SU-DHL-6 (cell line): ENCODE data around the gene KRTAP5-4.

Source experiments
- H2AFZ ChIP-seq: fragments of 200-600 bp; sonication (generic); 2 replicates; pipeline ENCODE4 v1.6.1; 2014; ENCODE audit warnings: low read depth, mild to moderate bottlenecking, moderate library complexity, mixed read lengths, antibody characterized with exemption, low read length; ENCODE audit not compliant: severe bottlenecking
- H3F3A ChIP-seq: fragments of 200-600 bp; shearing (Covaris generic); 2 replicates; pipeline ENCODE4 v1.6.0; 2016; ENCODE audit warnings: antibody characterized with exemption, mild to moderate bottlenecking; ENCODE audit not compliant: insufficient read depth
- H3K27ac ChIP-seq: fragments of 200-600 bp; sonication (generic); 2 replicates; pipeline ENCODE4 v1.5.1; 2016; ENCODE audit warnings: low read depth, mild to moderate bottlenecking, low read length, moderate library complexity, mixed read lengths
- H3K27me3 ChIP-seq: fragments of 200-600 bp; sonication (generic), shearing (Covaris generic); 2 replicates; pipeline ENCODE4 v1.6.0; 2014; ENCODE audit warnings: mild to moderate bottlenecking, low read length
- H3K36me3 ChIP-seq: fragments of 200-600 bp; sonication (generic); 2 replicates; pipeline ENCODE4 v1.6.1; 2014; ENCODE audit warnings: mild to moderate bottlenecking, low read length, mixed read lengths
- H3K4me2 ChIP-seq: fragments of 300-600, 200-600 bp; shearing (Covaris generic), sonication (generic); 2 replicates; pipeline ENCODE4 v1.6.0; 2014; ENCODE audit warnings: low read length, low read depth, mild to moderate bottlenecking; ENCODE audit not compliant: poor library complexity, severe bottlenecking
- H3K4me3 ChIP-seq: fragments of 200-600 bp; sonication (generic); 2 replicates; pipeline ENCODE4 v1.5.1; 2014; ENCODE audit warnings: antibody characterized with exemption, low read length, mild to moderate bottlenecking, mixed read lengths; ENCODE audit not compliant: insufficient read depth, poor library complexity, severe bottlenecking
- H3K79me2 ChIP-seq: fragments of 200-600 bp; sonication (generic); 2 replicates; pipeline ENCODE4 v1.6.1; 2014; ENCODE audit warnings: mild to moderate bottlenecking, low read length, moderate library complexity; ENCODE audit not compliant: insufficient read depth
- H3K9ac ChIP-seq: fragments of 200-600 bp; sonication (generic); 2 replicates; pipeline ENCODE4 v1.7.0; 2014; ENCODE audit warnings: mild to moderate bottlenecking, low read length
- H3K9me2 ChIP-seq: fragments of 200-600 bp; sonication (generic); replicated peaks from 2 replicates; pipeline ENCODE4 v1.6.1; 2014; ENCODE audit warnings: low read length; ENCODE audit not compliant: insufficient read depth
- H3K9me3 ChIP-seq: fragments of 200-600 bp; sonication (generic); 2 replicates; pipeline ENCODE4 v1.6.1; 2014; ENCODE audit warnings: low read length, mixed read lengths; ENCODE audit not compliant: insufficient read depth
- H4K20me1 ChIP-seq: fragments of 200-600 bp; sonication (generic); 2 replicates; pipeline ENCODE4 v1.6.1; 2014; ENCODE audit warnings: low read depth, mild to moderate bottlenecking, antibody characterized with exemption, low read length, moderate library complexity, mixed read lengths
- CTCF ChIP-seq: fragments of 200-600 bp; sonication (generic); IDR thresholded peaks from one replicate; pipeline ENCODE4 v1.5.1; 2017; ENCODE audit warnings: antibody characterized with exemption, mild to moderate bottlenecking, low read length, moderate library complexity; ENCODE audit not compliant: insufficient read depth, poor library complexity, severe bottlenecking
- EZH2phosphoT487 ChIP-seq: fragments of 200-600 bp; sonication (generic), shearing (Covaris generic); conservative IDR thresholded peaks from 2 replicates; pipeline ENCODE4 v1.6.1; 2018; ENCODE audit warnings: mild to moderate bottlenecking, antibody characterized with exemption, low read length, moderate library complexity, mixed read lengths

KRTAP5-4 gene

GRCh38 chr11:1573077-1573902 is 48.6 kb downstream of the KRTAP5-4 start:
- Histone ChIP-seq H3K27me3 (no peaks in the 10 kb centered on the region), H3K4me2 (peak overlapping the region; percentile 68), H3K27ac (no peak overlapping the region), H3K9me2 (no peaks in the 10 kb centered on the region), H3K9ac (peak overlapping the region; percentile 51; the same call in 1 of the 2 replicates), H3K79me2 (no peaks in the 10 kb centered on the region), H3K4me3 (peak overlapping the region; percentile 53), H3K36me3 (no peaks in the 10 kb centered on the region), H3K9me3 (no peaks in the 10 kb centered on the region), H2AFZ (no peak overlapping the region), H3F3A (no peaks in the 10 kb centered on the region), H4K20me1 (no peaks in the 10 kb centered on the region)
- TF ChIP-seq EZH2phosphoT487 = no peak
- no peak for TF ChIP-seq CTCF

- H3K27ac ChIP-seq = no peak within 1 kb of the TSS
- H3K9ac ChIP-seq = peak within 1 kb of the TSS; percentile 51
- TF ChIP-seq EZH2phosphoT487 (no peak), CTCF (no peak)
Measured at GRCh38 chr11:1572197-1573076, 49.5 kb downstream of the KRTAP5-4 start, which contains the start of gene DUSP8. TSS of gene DUSP8 (minus strand) at chr11:1572271. CDS start at chr11:1565826, 6,445 bp downstream.

GRCh38 chr11:1571760-1572196 is 50.2 kb downstream of the KRTAP5-4 start:
- Histone ChIP-seq H3K27me3 (no peaks in the 10 kb centered on the region), H3K36me3 (no peaks in the 10 kb centered on the region), H3F3A (no peaks in the 10 kb centered on the region), H4K20me1 (no peaks in the 10 kb centered on the region), H3K9me2 (no peaks in the 10 kb centered on the region), H3K4me2 (no peak overlapping the region), H3K27ac (no peak overlapping the region), H3K4me3 (peak overlapping the region; percentile 16), H3K79me2 (no peaks in the 10 kb centered on the region), H3K9me3 (no peaks in the 10 kb centered on the region), H3K9ac (no peak overlapping the region; the same call in 1 of the 2 replicates), H2AFZ (no peak overlapping the region)
- TF ChIP-seq EZH2phosphoT487 (no peak), CTCF (no peak)

More at GRCh38 chr11:1572197-1573076, 49.5 kb downstream of the KRTAP5-4 start, which contains the start of gene DUSP8:
- H3K36me3 ChIP-seq = no peaks in the 10 kb centered on the region
- H3F3A ChIP-seq = no peaks in the 10 kb centered on the region
- H2AFZ ChIP-seq = peak within 1 kb of the TSS; percentile 63
- H3K4me2 ChIP-seq = peak within 1 kb of the TSS; percentile 68
- no peaks in the 10 kb centered on the region for H3K9me2 ChIP-seq
- peak within 1 kb of the TSS; percentile 53 for H3K4me3 ChIP-seq
- no peaks in the 10 kb centered on the region for H3K79me2 ChIP-seq
- no peaks in the 10 kb centered on the region for H3K27me3 ChIP-seq
- H3K9me3 ChIP-seq = no peaks in the 10 kb centered on the region
- no peaks in the 10 kb centered on the region for H4K20me1 ChIP-seq
